ENCODE results near the gene INHBE.
"Not testable (repeated sequence)": the region's sequence is repeated elsewhere in the genome, so short reads cannot be mapped to it uniquely, and the experiment has no call there.

INHBE gene

GRCh38 chr12:57441846-57442427 lies 13.2 kb upstream of the INHBE start:
- DNase-seq = no peak

GRCh38 chr12:57444337-57444736 lies 10.8 kb upstream of the INHBE start:
- not testable (repeated sequence) for DNase-seq

- no peak for DNase-seq
These were observed 10.4 kb upstream of the INHBE start for GRCh38 chr12:57444744-57445143.

GRCh38 chr12:57446292-57446960 lies 8.7 kb upstream of the INHBE start:
- DNase-seq = no peak

GRCh38 chr12:57448669-57449068 lies 6.4 kb upstream of the INHBE start:
- DNase-seq = no peak

- no peak for DNase-seq
These were observed 5.7 kb upstream of the INHBE start for GRCh38 chr12:57449375-57449774.

- no peak for DNase-seq
These were observed 5.0 kb upstream of the INHBE start for GRCh38 chr12:57450057-57450456.

- no peak for DNase-seq
These were observed 3.8 kb upstream of the INHBE start for GRCh38 chr12:57451233-57451778.

GRCh38 chr12:57452181-57452936 lies 2.7 kb upstream of the INHBE start:
- DNase-seq = peak in 1 of 3 donors; percentile 35

GRCh38 chr12:57452937-57453509 lies 2.1 kb upstream of the INHBE start:
- peak; percentile 80 to 87 (median 85) for DNase-seq

- DNase-seq = no peak
These were observed 918 bp upstream of the INHBE start for GRCh38 chr12:57454213-57454565.

- DNase-seq = no peak
These were observed 452 bp downstream of the INHBE start for GRCh38 chr12:57455374-57456144.

GRCh38 chr12:57456145-57456700 lies 1.1 kb downstream of the INHBE start:
- peak; percentile 34 to 47 (median 45) for DNase-seq

GRCh38 chr12:57456737-57457490 lies 1.8 kb downstream of the INHBE start:
- DNase-seq = no peak

- no peak for DNase-seq
These were observed 3.6 kb downstream of the INHBE start for GRCh38 chr12:57458665-57459054.

GRCh38 chr12:57459055-57459749 lies 4.1 kb downstream of the INHBE start:
- peak; percentile 96 to 97 (median 96) for DNase-seq

- no peak for DNase-seq
These were observed 4.8 kb downstream of the INHBE start, which contains the start of gene GLI1 for GRCh38 chr12:57459750-57460467. TSS of gene GLI1 (plus strand) at chr12:57459785. CDS start at chr12:57463692, 3,907 bp downstream.

GRCh38 chr12:57460468-57460784 lies 5.3 kb downstream of the INHBE start:
- DNase-seq = no peak

- no peak for DNase-seq
These were observed 5.8 kb downstream of the INHBE start for GRCh38 chr12:57460841-57461275.

GRCh38 chr12:57461276-57461916 lies 6.3 kb downstream of the INHBE start:
- DNase-seq = peak; percentile 28 to 62 (median 34)
